T-helper 1 cell treated with Interleukin-12 subunit alpha and Interleukin-12 subunit beta and Interleukin-4 antibody, amounts not matched to agents 30 μg/mL and 1 μg/mL, for 36 hours (primary cell): ENCODE results near the gene HOGA1.
"Not testable (repeated sequence)": the region's sequence is repeated elsewhere in the genome, so short reads cannot be mapped to it uniquely, and the experiment has no call there.

Experiments used
- H3K27ac Mint-ChIP-seq: one replicate; pipeline ENCODE4 v1.8.0; 2021; ENCODE audit warnings: mild to moderate bottlenecking, mixed read lengths
- H3K27me3 Mint-ChIP-seq: one replicate; pipeline ENCODE4 v1.8.0; 2021; ENCODE audit warnings: low read depth, mixed read lengths
- H3K36me3 Mint-ChIP-seq: one replicate; pipeline ENCODE4 v1.8.0; 2021; ENCODE audit warnings: low read depth, mixed read lengths
- H3K4me1 Mint-ChIP-seq: one replicate; pipeline ENCODE4 v1.8.0; 2021; ENCODE audit warnings: low read depth, mixed read lengths
- H3K4me3 Mint-ChIP-seq: one replicate; pipeline ENCODE4 v1.8.0; 2021; ENCODE audit warnings: mild to moderate bottlenecking, moderate library complexity, mixed read lengths
- H3K9me3 Mint-ChIP-seq: one replicate; pipeline ENCODE4 v1.8.0; 2021; ENCODE audit warnings: mixed read lengths

HOGA1 gene

GRCh38 chr10:97635577-97635976 lies 51.4 kb downstream of the HOGA1 start:
- Mint-ChIP-seq H3K36me3 (no peaks in the 10 kb centered on the region), H3K9me3 (no peaks in the 10 kb centered on the region), H3K27me3 (no peaks in the 10 kb centered on the region), H3K4me3 (no peak overlapping the region), H3K4me1 (peaks cover 18% of the 10 kb centered on the region), H3K27ac (no peak overlapping the region)

GRCh38 chr10:97639090-97639489 lies 54.9 kb downstream of the HOGA1 start:
- H3K27ac Mint-ChIP-seq, H3K4me3 Mint-ChIP-seq, H3K36me3 Mint-ChIP-seq, H3K9me3 Mint-ChIP-seq, H3K27me3 Mint-ChIP-seq: not testable (repeated sequence)
- H3K4me1 Mint-ChIP-seq = peaks cover 20% of the 10 kb centered on the region

DNA sequence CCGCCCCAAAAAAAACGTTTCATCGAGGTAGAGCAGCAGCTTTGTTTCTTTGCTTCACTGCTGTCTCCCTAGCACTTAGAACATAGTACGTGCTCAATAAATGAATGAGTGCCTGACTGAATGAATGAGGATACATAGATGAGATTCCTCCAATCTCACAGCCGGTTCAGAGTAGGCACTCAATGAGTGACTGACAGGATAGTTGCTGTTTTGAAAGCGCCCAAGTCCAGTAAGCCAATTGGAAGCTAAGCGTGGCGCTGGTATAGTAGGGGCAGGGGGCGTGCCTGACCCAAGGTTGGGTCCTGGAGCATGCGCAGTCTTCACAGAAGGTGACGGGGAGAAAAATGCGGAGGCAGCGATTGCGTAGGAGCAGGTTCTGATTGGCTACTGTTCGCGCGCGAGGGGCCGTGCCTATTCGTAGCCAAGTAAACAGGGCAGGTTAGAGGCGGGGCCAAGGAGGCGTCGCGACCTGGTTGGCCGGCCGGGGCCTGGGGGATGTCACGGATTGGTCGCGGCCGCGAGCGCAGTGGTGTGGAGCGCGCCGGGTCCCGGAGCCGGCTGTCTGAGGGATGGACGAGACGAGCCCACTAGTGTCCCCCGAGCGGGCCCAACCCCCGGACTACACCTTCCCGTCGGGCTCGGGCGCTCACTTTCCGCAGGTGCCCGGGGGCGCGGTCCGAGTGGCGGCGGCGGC lies 56.1 kb downstream of the HOGA1 start, which contains the start of gene PI4K2A:
TSS of gene PI4K2A (plus strand) at position 498 of the 694 bp plus-strand sequence. CDS start at position 570, 72 bp downstream.
- Mint-ChIP-seq H3K36me3 (peaks cover 1% of the 10 kb centered on the region), H3K27ac (peak within 1 kb of the TSS; percentile 88), H3K9me3 (no peaks in the 10 kb centered on the region), H3K27me3 (no peaks in the 10 kb centered on the region), H3K4me1 (peaks cover 19% of the 10 kb centered on the region), H3K4me3 (peak within 1 kb of the TSS; percentile 98)

- Mint-ChIP-seq H3K9me3 (no peaks in the 10 kb centered on the region), H3K27me3 (no peaks in the 10 kb centered on the region), H3K27ac (peak overlapping the region; percentile 88), H3K4me1 (peaks cover 21% of the 10 kb centered on the region), H3K4me3 (peak overlapping the region; percentile 98), H3K36me3 (peaks cover 4% of the 10 kb centered on the region)
Observed at GRCh38 chr10:97640868-97641811, 57.0 kb downstream of the HOGA1 start.

GRCh38 chr10:97642471-97643159 lies 58.4 kb downstream of the HOGA1 start:
- Mint-ChIP-seq H3K4me3 (peak overlapping the region; percentile 78), H3K4me1 (peaks cover 23% of the 10 kb centered on the region), H3K27ac (peak overlapping the region; percentile 60)
- not testable (repeated sequence) for H3K36me3 Mint-ChIP-seq, H3K27me3 Mint-ChIP-seq, H3K9me3 Mint-ChIP-seq

DNA sequence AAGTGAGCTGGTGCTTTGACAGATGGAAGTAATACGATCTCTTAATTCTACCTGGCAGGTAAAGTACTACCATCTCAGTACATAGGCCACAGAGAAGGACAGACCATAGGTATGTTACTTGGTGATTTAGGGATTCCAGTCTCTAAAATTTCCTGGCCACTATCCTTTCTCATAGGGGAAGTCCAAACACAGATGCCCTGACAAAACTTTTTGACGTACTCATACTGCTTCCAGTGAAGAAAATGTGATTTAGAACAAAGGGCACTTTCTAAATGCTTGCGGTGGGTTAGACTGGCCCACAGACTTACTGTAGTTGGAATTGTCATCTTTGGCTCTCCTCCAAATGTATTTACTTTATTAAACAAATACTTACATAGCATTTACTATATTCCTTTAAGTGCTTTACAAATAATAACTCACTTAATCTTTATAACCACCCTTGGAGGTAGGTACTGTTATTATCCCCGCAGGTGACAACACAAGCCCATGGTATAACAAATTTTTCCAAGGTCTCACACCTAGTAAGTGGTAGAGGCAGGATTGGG lies 59.3 kb downstream of the HOGA1 start:
- Mint-ChIP-seq H3K36me3 (peaks cover 4% of the 10 kb centered on the region), H3K4me3 (peak overlapping the region; percentile 4), H3K4me1 (peaks cover 24% of the 10 kb centered on the region), H3K9me3 (no peaks in the 10 kb centered on the region), H3K27me3 (no peaks in the 10 kb centered on the region), H3K27ac (no peak overlapping the region)

DNA sequence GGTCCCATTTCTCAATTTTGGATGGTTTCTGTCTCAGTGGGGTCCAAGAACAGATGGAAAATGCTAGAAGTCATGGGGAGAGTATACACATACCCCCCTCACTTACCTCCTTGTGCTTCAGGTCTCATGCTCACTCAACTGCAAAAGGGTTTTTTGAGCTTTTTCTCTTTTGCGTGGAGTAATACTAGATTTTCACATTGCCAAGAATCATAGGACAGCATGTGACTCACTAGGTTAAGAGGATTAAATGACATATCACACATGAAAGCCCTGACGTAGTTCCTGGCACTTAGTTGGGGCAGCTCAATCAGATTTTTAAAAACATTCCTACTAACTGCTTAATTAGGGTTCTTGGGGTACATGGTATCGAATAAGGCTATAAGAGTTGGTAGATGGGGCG lies 60.7 kb downstream of the HOGA1 start:
- Mint-ChIP-seq H3K27me3 (no peaks in the 10 kb centered on the region), H3K4me1 (peaks cover 32% of the 10 kb centered on the region), H3K27ac (no peak overlapping the region), H3K36me3 (peaks cover 4% of the 10 kb centered on the region), H3K4me3 (no peak overlapping the region), H3K9me3 (no peaks in the 10 kb centered on the region)

DNA sequence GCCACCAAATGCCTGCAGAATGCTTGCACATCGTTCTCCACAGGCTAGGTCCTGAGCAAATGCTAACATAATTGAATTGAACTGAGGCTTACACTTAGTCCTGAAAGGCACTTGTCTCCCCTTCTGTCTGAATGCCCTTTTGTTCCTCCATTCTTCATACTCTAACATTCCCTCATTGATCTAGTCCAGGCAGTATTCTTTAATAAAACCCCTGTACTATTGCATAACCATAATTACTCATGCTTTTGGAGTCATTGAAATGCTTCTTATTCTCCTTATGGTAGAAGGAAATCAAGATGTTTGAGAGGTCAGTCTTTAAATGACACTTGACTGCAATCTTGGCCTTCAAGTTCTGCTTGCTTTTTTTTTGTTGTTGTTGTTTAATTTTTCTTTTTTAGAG lies 63.4 kb downstream of the HOGA1 start:
- no peak overlapping the region for H3K4me3 Mint-ChIP-seq
- H3K27me3 Mint-ChIP-seq = no peaks in the 10 kb centered on the region
- H3K9me3 Mint-ChIP-seq = no peaks in the 10 kb centered on the region
- H3K27ac Mint-ChIP-seq = no peak overlapping the region
- H3K4me1 Mint-ChIP-seq = peaks cover 20% of the 10 kb centered on the region
- H3K36me3 Mint-ChIP-seq = peaks cover 8% of the 10 kb centered on the region

DNA sequence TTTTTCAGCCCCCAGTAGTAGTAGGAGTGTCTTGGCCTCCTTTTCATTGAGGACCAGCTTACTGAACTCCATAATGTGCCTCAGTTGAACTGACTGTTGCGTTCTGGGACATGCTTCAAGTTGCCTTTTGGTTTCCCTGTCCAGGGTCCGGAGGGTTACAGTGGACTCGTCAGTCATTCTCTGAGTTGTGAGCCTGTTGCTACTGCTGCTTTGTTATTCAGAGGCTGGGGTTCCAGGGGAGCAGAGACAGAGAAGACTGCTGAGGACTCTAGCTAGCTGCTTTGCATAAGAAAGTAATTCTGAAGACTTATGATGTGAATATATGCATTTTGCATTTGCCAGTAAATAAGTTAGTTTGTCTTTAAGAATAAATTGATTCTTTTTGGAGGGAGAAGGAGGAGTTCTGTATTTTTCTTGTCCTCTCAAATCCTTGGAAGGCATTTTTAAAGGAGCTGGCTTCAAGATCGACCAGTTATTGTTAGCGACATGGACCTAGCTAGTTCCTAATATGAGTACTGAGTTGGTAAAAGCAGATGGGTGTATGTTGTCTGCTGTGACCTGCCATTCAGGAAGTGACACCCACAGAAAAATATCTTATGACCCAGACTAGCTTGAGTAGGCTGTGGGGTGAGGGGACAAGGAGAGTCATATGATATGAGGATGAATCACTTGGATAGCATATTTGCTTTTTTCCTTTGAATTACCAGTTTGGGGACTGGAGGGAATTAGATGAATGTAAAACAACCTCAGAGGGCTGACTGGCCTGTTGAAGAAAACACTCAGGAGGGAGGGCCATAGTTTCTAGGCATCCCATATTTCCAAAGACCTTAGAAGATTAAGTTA lies 64.6 kb downstream of the HOGA1 start:
- Mint-ChIP-seq H3K9me3 (no peaks in the 10 kb centered on the region), H3K4me3 (no peak overlapping the region), H3K36me3 (peaks cover 16% of the 10 kb centered on the region), H3K4me1 (peaks cover 14% of the 10 kb centered on the region), H3K27ac (peak overlapping the region; percentile 79), H3K27me3 (no peaks in the 10 kb centered on the region)

GRCh38 chr10:97649405-97649750 lies 65.2 kb downstream of the HOGA1 start:
- not testable (repeated sequence) for H3K9me3 Mint-ChIP-seq, H3K4me3 Mint-ChIP-seq, H3K27me3 Mint-ChIP-seq
- H3K27ac Mint-ChIP-seq = peak overlapping the region; percentile 79
- H3K36me3 Mint-ChIP-seq = peaks cover 16% of the 10 kb centered on the region
- peaks cover 14% of the 10 kb centered on the region for H3K4me1 Mint-ChIP-seq

GRCh38 chr10:97650726-97651125 lies 66.5 kb downstream of the HOGA1 start:
- H3K4me1 Mint-ChIP-seq = peaks cover 14% of the 10 kb centered on the region
- no peak overlapping the region for H3K27ac Mint-ChIP-seq

GRCh38 chr10:97651773-97652172 lies 67.6 kb downstream of the HOGA1 start:
- peaks cover 12% of the 10 kb centered on the region for H3K4me1 Mint-ChIP-seq
- H3K36me3 Mint-ChIP-seq = peaks cover 21% of the 10 kb centered on the region
- H3K4me3 Mint-ChIP-seq = no peak overlapping the region
- H3K9me3 Mint-ChIP-seq = no peaks in the 10 kb centered on the region
- no peaks in the 10 kb centered on the region for H3K27me3 Mint-ChIP-seq
- no peak overlapping the region for H3K27ac Mint-ChIP-seq

More at GRCh38 chr10:97650726-97651125, 66.5 kb downstream of the HOGA1 start:
- no peaks in the 10 kb centered on the region for H3K27me3 Mint-ChIP-seq
- peaks cover 14% of the 10 kb centered on the region for H3K36me3 Mint-ChIP-seq
- H3K9me3 Mint-ChIP-seq = no peaks in the 10 kb centered on the region
- no peak overlapping the region for H3K4me3 Mint-ChIP-seq

DNA sequence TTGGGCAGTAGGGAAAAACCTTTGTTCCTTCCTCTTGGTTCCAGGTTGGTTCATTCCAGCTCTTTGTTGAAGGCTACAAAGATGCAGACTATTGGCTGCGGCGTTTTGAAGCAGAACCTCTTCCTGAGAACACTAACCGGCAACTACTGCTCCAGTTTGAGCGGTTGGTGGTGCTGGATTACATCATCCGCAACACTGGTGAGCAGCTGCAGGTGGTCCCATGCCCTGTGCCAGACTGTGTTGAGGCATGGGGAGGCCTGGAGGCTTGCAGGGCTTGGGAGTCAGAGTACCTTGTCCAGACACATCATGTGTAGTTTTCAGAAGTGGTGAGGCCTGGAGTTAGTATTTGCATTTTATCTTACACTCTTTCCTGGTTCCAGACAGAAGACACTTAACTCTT lies 72.6 kb downstream of the HOGA1 start:
- Mint-ChIP-seq H3K4me3 (no peak overlapping the region), H3K27me3 (no peaks in the 10 kb centered on the region), H3K4me1 (peaks cover 2% of the 10 kb centered on the region), H3K27ac (no peak overlapping the region), H3K9me3 (no peaks in the 10 kb centered on the region), H3K36me3 (peaks cover 33% of the 10 kb centered on the region)

- H3K9me3 Mint-ChIP-seq = no peaks in the 10 kb centered on the region
- no peak overlapping the region for H3K27ac Mint-ChIP-seq
- H3K4me3 Mint-ChIP-seq = no peak overlapping the region
- H3K27me3 Mint-ChIP-seq = no peaks in the 10 kb centered on the region
- peaks cover 34% of the 10 kb centered on the region for H3K36me3 Mint-ChIP-seq
- no peaks in the 10 kb centered on the region for H3K4me1 Mint-ChIP-seq
Observed at GRCh38 chr10:97659589-97659988, 75.4 kb downstream of the HOGA1 start.
